H1 (cell line): ENCODE measurements around the gene LAMB1.

ENCODE experiments used
- CTCF ChIP-seq, 3 experiments: IDR thresholded peaks; 1 replicate in 2 of 3; 2 replicates in 1 of 3; pipeline versions ENCODE4 v1.5.1 to v1.6.1; 2011; ENCODE audit warnings: low read length in 3 of 3, mild to moderate bottlenecking in 3 of 3, inconsistent platforms in 2 of 3, low read depth in 1 of 3, moderate library complexity in 1 of 3; ENCODE audit not compliant: insufficient read depth in 1 of 3; ENCODE audit errors: control extremely low read depth in 1 of 3
- GABPA ChIP-seq: IDR thresholded peaks from 2 replicates; pipeline ENCODE4 v1.6.1; 2011; ENCODE audit warnings: mild to moderate bottlenecking, low read length, moderate library complexity, borderline replicate concordance; ENCODE audit not compliant: insufficient read depth
- TF ChIP-seq, protein P1 (sequence below): IDR thresholded peaks from 2 replicates; pipeline ENCODE4 v1.6.1; 2012; ENCODE audit warnings: inconsistent platforms

- TF ChIP-seq, protein P1, sequence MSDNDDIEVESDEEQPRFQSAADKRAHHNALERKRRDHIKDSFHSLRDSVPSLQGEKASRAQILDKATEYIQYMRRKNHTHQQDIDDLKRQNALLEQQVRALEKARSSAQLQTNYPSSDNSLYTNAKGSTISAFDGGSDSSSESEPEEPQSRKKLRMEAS, result no peak
- TF ChIP-seq GABPA, result no peak
- TF ChIP-seq CTCF (IDR thresholded peaks at IDR 0.05; ENCODE audit: control extremely low read depth in 1 of 3, insufficient read depth in 1 of 3, low read depth in 1 of 3, low read length in 3 of 3), result no peak
These were observed 41.6 kb downstream of the LAMB1 start for GRCh38 chr7:107961405-107961804.
